BLaER1 (cell line): Measurements from ENCODE around the gene NID2.

ENCODE experiments used
- H3K27ac ChIP-seq: shearing (Covaris generic); formaldehyde crosslinking; 2 replicates; pipeline ENCODE4 v1.8.1; 2022
- H3K27me3 ChIP-seq: shearing (Covaris generic); formaldehyde crosslinking; 2 replicates; pipeline ENCODE4 v1.8.1; 2022
- H3K36me3 ChIP-seq: shearing (Covaris generic); formaldehyde crosslinking; 2 replicates; pipeline ENCODE4 v1.8.1; 2022
- H3K4me1 ChIP-seq: shearing (Covaris generic); formaldehyde crosslinking; 2 replicates; pipeline ENCODE4 v1.8.1; 2022
- H3K4me2 ChIP-seq: shearing (Covaris generic); formaldehyde crosslinking; 2 replicates; pipeline ENCODE4 v1.8.1; 2022
- H3K4me3 ChIP-seq: shearing (Covaris generic); formaldehyde crosslinking; 2 replicates; pipeline ENCODE4 v1.8.1; 2022
- H3K9ac ChIP-seq: shearing (Covaris generic); formaldehyde crosslinking; 2 replicates; pipeline ENCODE4 v1.8.1; 2022
- H3K9me3 ChIP-seq: shearing (Covaris generic); formaldehyde crosslinking; 2 replicates; pipeline ENCODE4 v1.8.1; 2022
- H4K20me1 ChIP-seq: shearing (Covaris generic); formaldehyde crosslinking; 2 replicates; pipeline ENCODE4 v1.8.1; 2022
- Cebpa-rat ChIP-seq: shearing (Covaris generic); IDR thresholded peaks from 2 replicates; pipeline ENCODE4 v1.8.1; 2022

The NID2 gene

GRCh38 chr14:52080158-52080800 is 11.4 kb upstream of the NID2 start:
- no peaks in the 10 kb centered on the region for H3K36me3 ChIP-seq
- peaks cover 31% of the 10 kb centered on the region for H3K9me3 ChIP-seq
- H3K27ac ChIP-seq = no peak overlapping the region
- no peak for TF ChIP-seq Cebpa-rat
- H3K4me1 ChIP-seq = peaks cover 31% of the 10 kb centered on the region
- no peaks in the 10 kb centered on the region for H3K27me3 ChIP-seq
- no peak overlapping the region for H3K4me3 ChIP-seq
- H3K4me2 ChIP-seq = no peak overlapping the region; the same call in 1 of the 2 replicates
- H3K9ac ChIP-seq = no peak overlapping the region
- H4K20me1 ChIP-seq = no peaks in the 10 kb centered on the region

- Histone ChIP-seq H3K4me3 (no peak overlapping the region), H4K20me1 (no peaks in the 10 kb centered on the region), H3K27ac (no peak overlapping the region), H3K36me3 (no peaks in the 10 kb centered on the region), H3K4me2 (no peak overlapping the region), H3K27me3 (no peaks in the 10 kb centered on the region), H3K4me1 (peaks cover 40% of the 10 kb centered on the region), H3K9me3 (peaks cover 31% of the 10 kb centered on the region), H3K9ac (no peak overlapping the region)
- TF ChIP-seq Cebpa-rat = no peak
These were observed 10.5 kb upstream of the NID2 start for GRCh38 chr14:52079239-52079959.

GRCh38 chr14:52078721-52079120 is 9.9 kb upstream of the NID2 start:
- Histone ChIP-seq H3K4me3 (no peak overlapping the region), H3K4me1 (peaks cover 47% of the 10 kb centered on the region), H3K9me3 (peaks cover 31% of the 10 kb centered on the region)

GRCh38 chr14:52078095-52078531 is 9.3 kb upstream of the NID2 start:
- Histone ChIP-seq H3K4me1 (peaks cover 53% of the 10 kb centered on the region), H3K9ac (no peak overlapping the region), H4K20me1 (no peaks in the 10 kb centered on the region), H3K9me3 (peaks cover 29% of the 10 kb centered on the region), H3K36me3 (no peaks in the 10 kb centered on the region), H3K4me3 (no peak overlapping the region), H3K4me2 (0 out of 2 replicates have a peak overlapping the region, but pooled peaks have one; percentile 1), H3K27ac (no peak overlapping the region), H3K27me3 (no peaks in the 10 kb centered on the region)
- TF ChIP-seq Cebpa-rat = no peak

More at GRCh38 chr14:52078721-52079120, 9.9 kb upstream of the NID2 start:
- H3K4me2 ChIP-seq = no peak overlapping the region
- H3K36me3 ChIP-seq = no peaks in the 10 kb centered on the region
- no peaks in the 10 kb centered on the region for H3K27me3 ChIP-seq
- H3K27ac ChIP-seq = no peak overlapping the region
- H3K9ac ChIP-seq = no peak overlapping the region
- no peak for TF ChIP-seq Cebpa-rat
- H4K20me1 ChIP-seq = no peaks in the 10 kb centered on the region

- TF ChIP-seq Cebpa-rat = no peak
- peaks cover 29% of the 10 kb centered on the region for H3K9me3 ChIP-seq
- H3K27me3 ChIP-seq = no peaks in the 10 kb centered on the region
- no peaks in the 10 kb centered on the region for H4K20me1 ChIP-seq
- peaks cover 60% of the 10 kb centered on the region for H3K4me1 ChIP-seq
- no peak overlapping the region for H3K4me3 ChIP-seq
- H3K36me3 ChIP-seq = no peaks in the 10 kb centered on the region
- no peak overlapping the region for H3K27ac ChIP-seq
- no peak overlapping the region for H3K9ac ChIP-seq
- H3K4me2 ChIP-seq = no peak overlapping the region
These were observed 8.6 kb upstream of the NID2 start for GRCh38 chr14:52077256-52077979.

- H3K9me3 ChIP-seq = peaks cover 29% of the 10 kb centered on the region
- no peaks in the 10 kb centered on the region for H3K27me3 ChIP-seq
- H3K4me2 ChIP-seq = no peak overlapping the region
- no peak overlapping the region for H3K4me3 ChIP-seq
- H4K20me1 ChIP-seq = no peaks in the 10 kb centered on the region
- H3K36me3 ChIP-seq = no peaks in the 10 kb centered on the region
- no peak overlapping the region for H3K9ac ChIP-seq
- H3K4me1 ChIP-seq = peaks cover 71% of the 10 kb centered on the region
- TF ChIP-seq Cebpa-rat = no peak
- no peak overlapping the region for H3K27ac ChIP-seq
These were observed 7.5 kb upstream of the NID2 start for GRCh38 chr14:52076334-52076733.

- no peak for TF ChIP-seq Cebpa-rat
- H3K27ac ChIP-seq = peak overlapping the region; percentile 85; the same call in 1 of the 2 replicates
- no peak overlapping the region for H3K4me2 ChIP-seq
- H3K36me3 ChIP-seq = no peaks in the 10 kb centered on the region
- no peak overlapping the region for H3K4me3 ChIP-seq
- no peaks in the 10 kb centered on the region for H4K20me1 ChIP-seq
- H3K9ac ChIP-seq = no peak overlapping the region
- peaks cover 71% of the 10 kb centered on the region for H3K4me1 ChIP-seq
- H3K9me3 ChIP-seq = peaks cover 29% of the 10 kb centered on the region
- H3K27me3 ChIP-seq = no peaks in the 10 kb centered on the region
These were observed 6.5 kb upstream of the NID2 start for GRCh38 chr14:52075371-52075770.

- no peaks in the 10 kb centered on the region for H4K20me1 ChIP-seq
- H3K4me2 ChIP-seq = peak overlapping the region; percentile 86
- H3K36me3 ChIP-seq = no peaks in the 10 kb centered on the region
- no peaks in the 10 kb centered on the region for H3K27me3 ChIP-seq
- peak overlapping the region; percentile 85 for H3K27ac ChIP-seq
- H3K4me1 ChIP-seq = peaks cover 79% of the 10 kb centered on the region
- TF ChIP-seq Cebpa-rat = no peak
- peaks cover 29% of the 10 kb centered on the region for H3K9me3 ChIP-seq
- H3K4me3 ChIP-seq = peak overlapping the region; percentile 4; the same call in 1 of the 2 replicates
- peak overlapping the region; percentile 63; the same call in 1 of the 2 replicates for H3K9ac ChIP-seq
These were observed 4.4 kb upstream of the NID2 start for GRCh38 chr14:52073251-52073650.

- H3K4me1 ChIP-seq = peaks cover 69% of the 10 kb centered on the region
- H3K9me3 ChIP-seq = peaks cover 29% of the 10 kb centered on the region
- peak overlapping the region; percentile 86 for H3K4me2 ChIP-seq
- no peaks in the 10 kb centered on the region for H3K27me3 ChIP-seq
- H3K27ac ChIP-seq = peak overlapping the region; percentile 85
- no peaks in the 10 kb centered on the region for H4K20me1 ChIP-seq
- H3K4me3 ChIP-seq = no peak overlapping the region
- H3K9ac ChIP-seq = peak overlapping the region; percentile 63
- H3K36me3 ChIP-seq = no peaks in the 10 kb centered on the region
- no peak for TF ChIP-seq Cebpa-rat
These were observed 3.5 kb upstream of the NID2 start for GRCh38 chr14:52072266-52072780.

GRCh38 chr14:52071675-52072074 is 2.8 kb upstream of the NID2 start:
- H3K27ac ChIP-seq = peak overlapping the region; percentile 85

More at GRCh38 chr14:52071675-52072074, 2.8 kb upstream of the NID2 start:
- Histone ChIP-seq H3K36me3 (peaks cover 3% of the 10 kb centered on the region; the same call in 1 of the 2 replicates), H4K20me1 (no peaks in the 10 kb centered on the region), H3K9me3 (peaks cover 27% of the 10 kb centered on the region), H3K9ac (peak overlapping the region; percentile 63; the same call in 1 of the 2 replicates), H3K4me2 (peak overlapping the region; percentile 86), H3K4me1 (peaks cover 68% of the 10 kb centered on the region), H3K4me3 (no peak overlapping the region), H3K27me3 (no peaks in the 10 kb centered on the region)
- TF ChIP-seq Cebpa-rat = no peak
